OCI-LY1 (cell line): ENCODE results near the gene ERBB2.

ENCODE experiments used
- H2AFZ ChIP-seq: fragments of 200-600 bp; sonication (generic), shearing (Covaris generic); 2 replicates; pipeline ENCODE4 v1.6.0; 2014; ENCODE audit warnings: antibody characterized with exemption, mild to moderate bottlenecking, low read length
- H3F3A ChIP-seq: fragments of 200-600 bp; sonication (generic), shearing (Covaris generic); 2 replicates; pipeline ENCODE4 v1.6.0; 2014; ENCODE audit warnings: mild to moderate bottlenecking, antibody characterized with exemption, low read length, moderate library complexity; ENCODE audit not compliant: insufficient read depth
- H3K27ac ChIP-seq: fragments of 200-600 bp; sonication (generic); 2 replicates; pipeline ENCODE4 v1.5.1; 2014; ENCODE audit warnings: low read length, mixed run types, mild to moderate bottlenecking, low read depth; ENCODE audit not compliant: poor library complexity, severe bottlenecking
- H3K27me3 ChIP-seq: fragments of 200-600 bp; sonication (generic); 2 replicates; pipeline ENCODE4 v1.6.0; 2014; ENCODE audit warnings: antibody characterized with exemption, mild to moderate bottlenecking, low read length, moderate library complexity; ENCODE audit not compliant: insufficient read depth
- H3K36me3 ChIP-seq: fragments of 200-600 bp; sonication (generic); 2 replicates; pipeline ENCODE4 v1.6.1; 2014; ENCODE audit warnings: mild to moderate bottlenecking, antibody characterized with exemption, low read length, moderate library complexity, mixed read lengths; ENCODE audit not compliant: insufficient read depth
- H3K4me1 ChIP-seq: fragments of 200-600 bp; sonication (generic); 2 replicates; pipeline ENCODE4 v1.5.1; 2014; ENCODE audit warnings: mild to moderate bottlenecking, low read length, moderate library complexity; ENCODE audit not compliant: insufficient read depth, severe bottlenecking
- H3K4me2 ChIP-seq: fragments of 200-600 bp; sonication (generic), shearing (Covaris generic); 2 replicates; pipeline ENCODE4 v1.6.1; 2014; ENCODE audit warnings: low read length
- H3K4me3 ChIP-seq: fragments of 200-600 bp; sonication (generic); 2 replicates; pipeline ENCODE4 v1.5.1; 2014; ENCODE audit warnings: low read length, low read depth, mild to moderate bottlenecking, mixed read lengths; ENCODE audit not compliant: poor library complexity, severe bottlenecking
- H3K79me2 ChIP-seq: fragments of 200-600 bp; shearing (Covaris generic); 2 replicates; pipeline ENCODE4 v1.6.1; 2016; ENCODE audit warnings: mixed run types, low read length, mixed read lengths; ENCODE audit not compliant: insufficient read depth
- H3K9ac ChIP-seq: fragments of 200-600 bp; sonication (generic), shearing (Covaris generic); 2 replicates; pipeline ENCODE4 v1.6.1; 2014; ENCODE audit warnings: mild to moderate bottlenecking, low read length, mixed read lengths
- H3K9me2 ChIP-seq: fragments of 200-600 bp; sonication (generic), shearing (Covaris generic); 2 replicates; pipeline ENCODE4 v1.6.1; 2014; ENCODE audit warnings: low read depth, mild to moderate bottlenecking, low read length, mixed read lengths
- H3K9me3 ChIP-seq: fragments of 200-600 bp; shearing (Covaris generic); 2 replicates; pipeline ENCODE4 v1.6.1; 2014; ENCODE audit warnings: low read length, mixed read lengths
- H4K20me1 ChIP-seq: fragments of 200-600 bp; sonication (generic), shearing (Covaris generic); 2 replicates; pipeline ENCODE4 v1.6.0; 2016; ENCODE audit warnings: mild to moderate bottlenecking, low read length; ENCODE audit not compliant: insufficient read depth
- EZH2 ChIP-seq: fragments of 200-600 bp; sonication (generic), shearing (Covaris generic); IDR thresholded peaks from 2 replicates; pipeline ENCODE4 v1.8.0; 2017; ENCODE audit warnings: borderline replicate concordance, mixed run types, mild to moderate bottlenecking, antibody characterized with exemption, low read length, moderate library complexity, mixed read lengths
- TF ChIP-seq, protein P1 (sequence below): fragments of 200-600 bp; sonication (generic), shearing (Covaris generic); IDR thresholded peaks from 2 replicates; pipeline ENCODE4 v1.5.1; 2017; ENCODE audit warnings: mild to moderate bottlenecking, antibody characterized with exemption, low read length, moderate library complexity, mixed read lengths

Gene ERBB2

DNA sequence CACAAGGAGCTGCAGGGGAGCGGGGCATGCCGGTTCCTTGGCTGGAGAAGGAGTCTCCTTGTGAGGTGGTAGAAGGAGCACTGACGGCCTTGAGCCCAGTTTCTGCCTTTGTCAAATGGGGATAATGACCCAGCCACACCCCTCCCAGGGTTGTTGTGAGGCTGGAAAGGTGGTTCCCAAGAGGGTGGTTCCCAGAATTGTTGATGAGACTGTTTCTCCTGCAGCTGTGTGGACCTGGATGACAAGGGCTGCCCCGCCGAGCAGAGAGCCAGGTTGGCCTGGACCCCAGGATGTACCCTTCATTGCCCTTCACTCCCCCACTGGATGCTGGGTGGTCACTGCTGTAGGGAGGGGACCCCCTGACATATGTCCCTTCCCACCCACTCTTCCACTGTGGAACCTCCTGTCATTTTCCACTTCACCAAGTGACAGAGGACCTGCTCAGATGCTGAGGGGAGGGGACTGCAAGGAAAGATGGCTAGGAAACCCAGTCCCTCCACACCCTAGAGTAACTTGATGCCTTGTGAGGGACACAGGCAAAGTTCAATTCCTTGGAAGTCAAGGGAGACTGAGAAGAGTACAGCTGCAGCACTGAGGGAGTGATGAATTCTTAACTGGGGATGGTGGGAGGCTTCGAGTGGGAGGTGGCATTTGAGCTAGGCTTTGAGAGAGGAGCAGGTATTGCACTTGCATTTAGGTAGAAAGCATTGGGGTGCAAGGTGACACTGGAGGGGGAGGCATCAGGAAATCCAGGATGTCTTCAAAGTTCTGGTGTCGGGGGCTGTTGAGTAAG, 19.9 kb downstream of the ERBB2 start:
- no peaks in the 10 kb centered on the region for H3K9me2 ChIP-seq
- H3K4me3 ChIP-seq = no peak overlapping the region
- H3K9me3 ChIP-seq = no peaks in the 10 kb centered on the region
- no peaks in the 10 kb centered on the region for H4K20me1 ChIP-seq
- no peaks in the 10 kb centered on the region for H3K36me3 ChIP-seq
- TF ChIP-seq, protein P1, sequence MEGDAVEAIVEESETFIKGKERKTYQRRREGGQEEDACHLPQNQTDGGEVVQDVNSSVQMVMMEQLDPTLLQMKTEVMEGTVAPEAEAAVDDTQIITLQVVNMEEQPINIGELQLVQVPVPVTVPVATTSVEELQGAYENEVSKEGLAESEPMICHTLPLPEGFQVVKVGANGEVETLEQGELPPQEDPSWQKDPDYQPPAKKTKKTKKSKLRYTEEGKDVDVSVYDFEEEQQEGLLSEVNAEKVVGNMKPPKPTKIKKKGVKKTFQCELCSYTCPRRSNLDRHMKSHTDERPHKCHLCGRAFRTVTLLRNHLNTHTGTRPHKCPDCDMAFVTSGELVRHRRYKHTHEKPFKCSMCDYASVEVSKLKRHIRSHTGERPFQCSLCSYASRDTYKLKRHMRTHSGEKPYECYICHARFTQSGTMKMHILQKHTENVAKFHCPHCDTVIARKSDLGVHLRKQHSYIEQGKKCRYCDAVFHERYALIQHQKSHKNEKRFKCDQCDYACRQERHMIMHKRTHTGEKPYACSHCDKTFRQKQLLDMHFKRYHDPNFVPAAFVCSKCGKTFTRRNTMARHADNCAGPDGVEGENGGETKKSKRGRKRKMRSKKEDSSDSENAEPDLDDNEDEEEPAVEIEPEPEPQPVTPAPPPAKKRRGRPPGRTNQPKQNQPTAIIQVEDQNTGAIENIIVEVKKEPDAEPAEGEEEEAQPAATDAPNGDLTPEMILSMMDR = no peak
- no peak for TF ChIP-seq EZH2
- no peaks in the 10 kb centered on the region for H3K27me3 ChIP-seq
- no peak overlapping the region for H3K9ac ChIP-seq
- H3F3A ChIP-seq = no peaks in the 10 kb centered on the region
- H3K4me1 ChIP-seq = no peaks in the 10 kb centered on the region
- H3K4me2 ChIP-seq = no peak overlapping the region
- H3K79me2 ChIP-seq = no peaks in the 10 kb centered on the region
- H2AFZ ChIP-seq = no peak overlapping the region
- no peak overlapping the region for H3K27ac ChIP-seq

DNA sequence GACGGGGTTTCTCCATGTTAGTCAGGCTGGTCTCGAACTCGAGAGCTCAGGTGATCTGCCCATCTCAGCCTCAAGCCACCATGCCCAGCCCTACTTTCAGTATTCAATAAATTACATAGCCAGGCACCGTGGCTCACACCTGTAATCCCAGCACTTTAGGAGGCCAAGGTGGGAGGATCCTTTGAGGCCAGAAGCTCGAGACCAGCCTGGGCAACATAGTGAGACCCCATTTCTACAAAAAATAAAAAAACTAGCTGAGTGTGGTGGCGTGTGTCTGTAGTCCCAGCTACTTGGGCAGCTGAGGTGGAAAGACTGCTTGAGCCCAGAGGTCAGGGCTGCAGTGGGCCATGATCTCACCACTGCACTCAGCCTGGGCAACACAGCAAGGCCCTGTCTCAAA, 22.2 kb downstream of the ERBB2 start:
- Histone ChIP-seq H3K36me3 (0 out of 2 replicates have a peak, but pooled peaks cover under 1% of the 10 kb centered on the region), H3F3A (no peaks in the 10 kb centered on the region), H3K27ac (no peak overlapping the region), H3K4me1 (no peaks in the 10 kb centered on the region), H3K9me2 (no peaks in the 10 kb centered on the region), H3K4me2 (no peak overlapping the region), H3K9ac (no peak overlapping the region), H3K9me3 (no peaks in the 10 kb centered on the region), H3K27me3 (no peaks in the 10 kb centered on the region), H4K20me1 (no peaks in the 10 kb centered on the region), H2AFZ (no peak overlapping the region), H3K79me2 (no peaks in the 10 kb centered on the region), H3K4me3 (no peak overlapping the region)
- TF ChIP-seq EZH2 = no peak
- TF ChIP-seq, protein P1 = no peak

DNA sequence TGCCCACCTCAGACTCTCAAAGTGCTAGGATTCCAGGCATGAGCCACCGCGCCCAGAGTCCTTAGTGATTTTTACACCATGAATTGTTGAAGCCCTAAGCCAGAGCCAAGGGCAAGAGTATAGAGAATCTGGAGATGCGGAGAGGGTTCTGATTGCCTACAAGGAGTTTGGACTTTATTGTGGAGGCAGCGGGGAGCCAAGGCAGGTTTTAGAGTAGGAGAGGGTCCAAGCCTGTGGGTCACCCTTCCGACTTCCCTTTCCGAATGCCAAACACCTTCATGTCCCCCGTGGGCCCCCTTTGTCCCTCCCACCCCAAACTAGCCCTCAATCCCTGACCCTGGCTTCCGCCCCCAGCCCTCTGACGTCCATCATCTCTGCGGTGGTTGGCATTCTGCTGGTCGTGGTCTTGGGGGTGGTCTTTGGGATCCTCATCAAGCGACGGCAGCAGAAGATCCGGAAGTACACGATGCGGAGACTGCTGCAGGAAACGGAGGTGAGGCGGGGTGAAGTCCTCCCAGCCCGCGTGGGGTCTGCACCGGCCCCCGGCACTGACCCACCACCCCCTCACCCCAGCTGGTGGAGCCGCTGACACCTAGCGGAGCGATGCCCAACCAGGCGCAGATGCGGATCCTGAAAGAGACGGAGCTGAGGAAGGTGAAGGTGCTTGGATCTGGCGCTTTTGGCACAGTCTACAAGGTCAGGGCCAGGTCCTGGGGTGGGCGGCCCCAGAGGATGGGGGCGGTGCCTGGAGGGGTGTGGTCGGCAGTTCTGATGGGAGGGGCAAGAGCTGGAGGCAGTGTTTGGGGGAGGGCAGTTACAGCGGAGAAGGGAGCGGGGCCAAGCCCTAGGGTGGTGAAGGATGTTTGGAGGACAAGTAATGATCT, 23.3 kb downstream of the ERBB2 start:
- Histone ChIP-seq H2AFZ (no peak overlapping the region), H3K4me3 (no peak overlapping the region), H3K9me3 (no peaks in the 10 kb centered on the region), H3K4me1 (no peaks in the 10 kb centered on the region), H3K9me2 (no peaks in the 10 kb centered on the region), H4K20me1 (no peaks in the 10 kb centered on the region), H3K79me2 (no peaks in the 10 kb centered on the region), H3K27me3 (no peaks in the 10 kb centered on the region), H3K27ac (no peak overlapping the region), H3K4me2 (no peak overlapping the region), H3K9ac (no peak overlapping the region), H3F3A (no peaks in the 10 kb centered on the region), H3K36me3 (peaks cover 11% of the 10 kb centered on the region; the same call in 1 of the 2 replicates)
- TF ChIP-seq, protein P1 = no peak
- no peak for TF ChIP-seq EZH2
